HG02759 (cell line): ENCODE results near the gene PLEKHA7.

Experiments used
- ATAC-seq: cut with Tn5 transposase; IDR thresholded peaks from one replicate; pipeline ENCODE4 v1.9.1; 2021; ENCODE audit warnings: mild to moderate bottlenecking, moderate library complexity; ENCODE audit not compliant: unreplicated experiment

Gene PLEKHA7

DNA sequence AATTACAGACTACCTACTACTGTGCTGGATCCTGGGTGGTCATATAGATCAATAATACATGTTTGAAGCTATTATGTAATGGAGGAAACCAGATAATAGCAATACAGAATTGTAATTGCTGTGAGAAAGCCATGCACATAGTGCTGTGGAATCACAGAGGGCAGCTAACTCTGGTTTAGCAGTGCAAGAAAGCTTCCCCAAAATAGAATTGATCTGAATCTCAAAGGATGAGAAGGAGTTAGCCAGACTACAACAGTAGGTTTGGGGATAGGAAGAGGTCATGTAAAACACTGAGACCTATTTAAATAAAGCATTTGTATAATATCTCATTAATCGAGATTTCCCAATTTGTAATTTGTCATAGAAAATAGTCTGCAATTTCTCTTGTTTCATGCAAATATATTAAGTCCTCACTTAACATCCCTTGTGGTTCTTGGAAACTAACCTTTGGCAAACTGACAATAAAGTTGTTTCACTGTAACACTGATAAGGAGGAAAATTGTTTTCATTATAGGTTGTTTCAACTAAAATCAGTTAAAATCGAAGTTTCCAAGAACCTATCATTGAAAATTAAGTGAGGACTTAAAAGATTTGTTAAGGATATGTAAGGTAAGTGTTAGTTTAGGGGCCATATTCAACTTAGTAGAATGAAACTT, 268.1 kb downstream of the PLEKHA7 start:
- ATAC-seq = no peak

DNA sequence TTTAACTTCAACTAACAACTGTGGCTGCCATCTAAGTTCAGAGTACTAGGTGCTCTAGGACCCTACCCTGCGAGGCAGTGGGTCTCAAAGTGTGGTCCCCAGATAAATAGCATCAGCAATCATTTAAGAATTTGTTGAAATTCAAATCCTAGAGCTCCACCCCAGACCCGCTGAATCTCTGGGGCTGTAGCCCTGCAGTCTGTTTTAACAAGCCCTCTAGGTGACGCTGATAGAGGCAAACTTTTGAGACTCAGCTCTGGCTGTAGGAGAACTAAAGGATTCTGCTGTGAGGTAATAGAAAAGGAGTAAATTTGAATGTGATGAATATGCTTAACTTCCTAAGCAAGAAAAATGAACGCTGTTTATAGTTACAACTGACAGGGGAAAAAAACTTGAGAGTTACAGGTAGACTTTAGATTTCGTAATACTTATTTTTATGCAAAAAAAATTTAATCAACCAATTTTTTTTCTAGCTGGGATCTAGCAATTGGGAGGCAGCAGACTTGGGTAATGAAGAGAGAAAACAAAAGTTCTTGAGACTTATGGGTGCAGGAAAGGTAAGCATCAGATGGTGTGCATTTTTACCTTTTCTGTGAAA, 270.0 kb downstream of the PLEKHA7 start:
- ATAC-seq = no peak

DNA sequence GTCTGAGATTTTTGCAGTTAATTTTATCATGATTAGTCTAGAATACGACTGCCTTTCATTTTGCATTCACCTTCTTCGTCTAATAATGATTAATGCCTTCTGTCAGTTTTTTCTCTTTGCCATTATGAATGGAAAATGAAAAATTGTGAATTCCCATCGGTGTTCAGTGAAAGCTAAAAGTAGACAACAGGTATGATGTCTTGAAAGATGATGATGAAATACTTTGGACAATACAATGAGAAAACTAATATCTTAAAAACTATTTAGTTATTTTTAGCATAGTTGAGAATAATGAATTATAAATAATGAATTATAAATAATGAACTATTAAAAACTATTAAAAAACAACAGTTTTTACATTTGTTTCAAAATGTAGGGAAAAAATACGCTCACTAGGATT, 270.7 kb downstream of the PLEKHA7 start:
- ATAC-seq = no peak

DNA sequence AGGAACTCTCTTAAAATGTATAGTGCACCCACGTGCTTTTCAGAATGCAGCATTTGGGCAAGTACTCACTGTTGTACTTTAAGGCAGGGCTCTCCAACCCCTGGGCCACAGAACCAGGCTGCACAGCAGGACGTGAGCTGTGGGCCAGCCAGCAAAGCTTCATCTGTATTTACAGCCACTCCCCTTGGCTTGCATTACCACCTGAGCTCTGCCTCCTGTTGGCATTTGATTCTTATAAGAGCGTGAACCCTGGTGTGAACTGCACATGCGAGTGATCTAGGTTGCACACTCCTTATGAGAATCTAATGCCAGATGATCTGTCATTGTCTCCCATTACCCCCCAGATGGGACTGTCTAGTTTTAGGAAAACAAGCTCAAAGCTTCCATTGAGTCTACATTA, 272.7 kb downstream of the PLEKHA7 start:
- ATAC-seq = no peak

DNA sequence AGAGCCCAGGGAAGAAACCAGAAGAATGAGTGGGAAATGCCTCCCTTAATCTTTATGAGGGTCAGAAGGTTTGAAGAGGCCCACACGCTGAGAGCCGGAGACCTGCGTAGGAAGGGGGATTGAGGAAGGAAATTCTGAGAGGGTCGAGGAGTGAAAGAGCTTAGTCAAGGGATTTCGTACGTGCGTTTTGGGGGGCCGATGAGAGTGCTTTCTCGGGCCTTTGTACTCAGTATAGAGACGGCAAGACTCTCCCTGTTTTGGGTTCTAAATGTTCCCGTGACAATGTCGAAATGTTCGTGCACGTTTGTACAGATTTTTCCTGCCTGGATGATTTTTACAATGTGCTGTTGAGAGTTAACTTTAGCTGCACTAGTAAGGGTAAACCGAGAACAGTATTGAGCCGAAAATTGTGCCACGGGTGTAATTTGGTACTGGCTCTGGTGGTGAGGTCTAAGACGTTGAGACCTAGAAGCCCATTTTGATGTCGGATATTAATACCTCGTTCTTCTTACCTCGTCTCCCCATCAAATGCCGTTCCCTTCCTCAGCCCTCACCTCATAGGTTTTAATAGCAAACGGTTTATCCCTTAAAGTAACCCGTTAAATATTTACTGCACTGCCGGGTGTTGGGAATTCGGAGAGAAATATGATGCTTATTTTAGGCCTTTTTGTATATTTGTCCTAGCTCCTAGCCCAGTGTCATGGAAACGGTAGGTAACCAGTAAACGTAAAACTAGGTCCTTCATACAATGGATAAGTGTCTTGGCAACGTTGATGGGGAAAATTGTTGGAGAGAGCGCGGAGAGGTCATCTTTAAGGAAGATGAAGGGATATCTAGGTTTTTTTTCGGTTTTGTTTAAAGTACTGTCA, 275.0 kb downstream of the PLEKHA7 start:
- ATAC-seq = no peak

DNA sequence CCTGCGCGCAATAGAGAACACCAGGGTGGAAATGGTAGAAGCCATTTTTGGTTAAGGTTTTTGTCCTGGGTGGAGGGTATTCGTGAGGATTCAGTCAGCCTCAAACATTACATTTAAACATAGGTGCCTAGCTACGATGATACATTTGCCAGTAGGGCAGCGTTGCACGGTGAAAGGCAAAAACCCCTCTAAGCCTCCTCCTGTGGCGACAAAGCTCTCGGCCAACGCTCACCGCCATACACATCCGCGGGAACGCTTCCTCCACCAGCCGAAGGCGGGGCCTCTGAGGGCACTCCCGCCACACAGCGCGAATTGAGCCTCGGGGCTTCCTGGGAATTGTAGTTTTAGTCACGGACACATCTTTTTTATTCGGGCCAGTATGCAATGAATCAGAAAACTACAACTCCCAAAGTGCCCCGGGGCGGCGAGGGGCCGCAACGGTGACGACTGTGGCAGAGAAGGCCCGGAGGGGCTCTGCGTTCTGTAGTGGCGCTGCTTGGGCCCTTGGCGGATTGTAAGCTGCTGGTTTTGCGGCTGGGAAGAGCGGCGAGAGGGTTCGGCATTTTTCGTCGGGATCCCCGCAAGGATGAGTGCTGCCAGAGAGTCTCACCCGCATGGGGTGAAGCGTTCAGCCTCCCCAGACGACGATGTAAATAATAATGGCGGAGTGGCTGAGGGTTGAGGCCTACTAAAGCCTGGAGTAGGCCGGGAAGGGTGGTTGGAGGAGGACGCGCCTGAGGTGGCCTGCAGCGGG, 275.8 kb downstream of the PLEKHA7 start, which contains the start of gene C11orf58:
Gene C11orf58 (plus strand): TSS at position 455 of the 754 bp plus-strand sequence. CDS start 132 bp downstream, at position 587.
- ATAC-seq = peak; percentile 97

DNA sequence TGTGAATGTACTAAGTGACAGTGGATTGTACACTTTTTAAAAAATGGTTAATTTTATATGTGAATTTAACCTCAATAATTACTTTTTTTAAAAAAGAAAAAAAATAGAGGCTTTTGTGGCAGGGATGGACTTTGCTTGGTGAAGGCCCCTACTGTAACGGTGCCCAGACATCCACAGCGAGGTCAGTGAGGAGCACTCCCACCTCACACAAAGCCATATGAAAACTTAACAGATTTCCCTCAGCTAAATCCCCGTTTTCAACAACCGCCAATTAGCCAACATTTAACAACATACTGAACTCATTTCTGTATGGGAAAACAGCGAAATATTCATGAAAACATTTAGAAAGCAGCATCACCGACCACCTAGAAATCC, 276.4 kb downstream of the PLEKHA7 start:
- peak; percentile 16 for ATAC-seq
